ENCODE results near the gene CST9L.

Gene CST9L

GRCh38 chr20:23542801-23543200, 25.5 kb downstream of the CST9L start:
- no peak for DNase-seq

- no peak for DNase-seq
These were observed 26.5 kb downstream of the CST9L start for GRCh38 chr20:23541776-23542175.

GRCh38 chr20:23541330-23541729, 27.0 kb downstream of the CST9L start:
- no peak for DNase-seq

GRCh38 chr20:23540624-23541023, 27.7 kb downstream of the CST9L start:
- DNase-seq: no peak

GRCh38 chr20:23537030-23537429, 31.3 kb downstream of the CST9L start:
- DNase-seq: no peak

GRCh38 chr20:23536328-23536974, 31.8 kb downstream of the CST9L start:
- DNase-seq: no peak

- no peak for DNase-seq
These were observed 33.3 kb downstream of the CST9L start for GRCh38 chr20:23534801-23535593.

GRCh38 chr20:23533161-23533560, 35.1 kb downstream of the CST9L start:
- DNase-seq: no peak

GRCh38 chr20:23532533-23532932, 35.8 kb downstream of the CST9L start:
- no peak for DNase-seq

GRCh38 chr20:23530937-23531567, 37.2 kb downstream of the CST9L start:
- DNase-seq: no peak

- no peak for DNase-seq
These were observed 39.3 kb downstream of the CST9L start for GRCh38 chr20:23528867-23529431.

GRCh38 chr20:23526850-23527249, 41.4 kb downstream of the CST9L start:
- no peak for DNase-seq

GRCh38 chr20:23524146-23524545, 44.1 kb downstream of the CST9L start:
- DNase-seq: no peak

- no peak for DNase-seq
These were observed 48.1 kb downstream of the CST9L start for GRCh38 chr20:23520185-23520584.

GRCh38 chr20:23519556-23519955, 48.7 kb downstream of the CST9L start:
- DNase-seq: no peak

- DNase-seq: no peak
These were observed 50.6 kb downstream of the CST9L start for GRCh38 chr20:23517719-23518118.

GRCh38 chr20:23515250-23515939, 52.9 kb downstream of the CST9L start:
- DNase-seq: no peak

- DNase-seq: no peak
These were observed 53.4 kb downstream of the CST9L start for GRCh38 chr20:23514848-23515247.
